ENCODE results near the gene ZNF487.
"Not testable (repeated sequence)": the region's sequence is repeated elsewhere in the genome, so short reads cannot be mapped to it uniquely, and the experiment has no call there.

The ZNF487 gene

DNA sequence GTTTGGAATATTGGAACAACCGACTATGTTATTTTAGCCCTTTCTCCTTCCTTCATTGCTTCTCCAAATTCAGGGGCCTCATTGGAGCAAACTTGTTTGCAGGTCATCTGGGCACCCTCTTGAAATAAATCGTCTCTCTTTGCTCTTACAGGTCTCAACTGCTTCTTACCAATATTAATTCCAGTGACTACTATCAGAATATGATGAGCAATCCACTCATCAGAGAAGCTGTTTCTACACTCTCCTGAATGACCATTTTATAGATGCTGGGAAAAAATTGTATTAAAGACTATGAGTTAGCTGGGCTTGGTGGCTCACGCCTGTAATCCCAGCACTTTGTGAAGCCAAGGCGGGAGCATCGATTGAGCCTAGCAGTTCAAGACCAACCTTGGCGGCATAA lies 15.4 kb upstream of the ZNF487 start:
- H3K36me3 ChIP-seq (ENCODE audit: control insufficient read depth, insufficient read depth, low read length), result no peaks in the 10 kb centered on the region
- H3K9me3 ChIP-seq (ENCODE audit: control insufficient read depth, low read length), result no peaks in the 10 kb centered on the region
- no peak overlapping the region for H3K4me3 ChIP-seq (ENCODE audit: low read length)
- no peak overlapping the region for H3K9ac ChIP-seq (ENCODE audit: low read length)
- H3K4me1 ChIP-seq (ENCODE audit: control insufficient read depth, insufficient read depth, low read length), result peaks cover 27% of the 10 kb centered on the region
- H3K27me3 ChIP-seq (ENCODE audit: control insufficient read depth, insufficient read depth, low read length), result no peaks in the 10 kb centered on the region

DNA sequence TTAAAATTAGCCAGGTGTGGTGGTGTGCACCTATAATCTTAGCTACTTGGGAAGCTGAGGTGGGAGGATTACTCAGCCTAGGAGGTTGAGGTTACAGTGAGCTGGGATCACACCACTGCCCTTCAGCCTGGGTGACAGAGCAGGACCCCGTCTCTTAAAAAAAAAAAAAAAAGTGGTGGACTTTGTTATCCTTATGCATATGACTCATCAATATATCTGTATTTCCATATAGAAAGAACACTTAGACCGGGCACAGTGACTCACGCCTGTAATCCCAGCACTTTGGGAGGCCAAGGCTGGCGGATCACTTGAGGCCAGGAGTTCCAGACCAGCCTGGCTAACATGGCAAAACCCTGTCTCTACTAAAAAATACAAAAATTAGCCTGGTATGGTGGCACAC lies 15.0 kb upstream of the ZNF487 start:
- H3K27me3 ChIP-seq (ENCODE audit: control insufficient read depth, insufficient read depth, low read length); H3K4me3 ChIP-seq (ENCODE audit: low read length); H3K9ac ChIP-seq (ENCODE audit: low read length); H3K36me3 ChIP-seq (ENCODE audit: control insufficient read depth, insufficient read depth, low read length); H3K9me3 ChIP-seq (ENCODE audit: control insufficient read depth, low read length): not testable (repeated sequence)
- peaks cover 27% of the 10 kb centered on the region for H3K4me1 ChIP-seq (ENCODE audit: control insufficient read depth, insufficient read depth, low read length)

DNA sequence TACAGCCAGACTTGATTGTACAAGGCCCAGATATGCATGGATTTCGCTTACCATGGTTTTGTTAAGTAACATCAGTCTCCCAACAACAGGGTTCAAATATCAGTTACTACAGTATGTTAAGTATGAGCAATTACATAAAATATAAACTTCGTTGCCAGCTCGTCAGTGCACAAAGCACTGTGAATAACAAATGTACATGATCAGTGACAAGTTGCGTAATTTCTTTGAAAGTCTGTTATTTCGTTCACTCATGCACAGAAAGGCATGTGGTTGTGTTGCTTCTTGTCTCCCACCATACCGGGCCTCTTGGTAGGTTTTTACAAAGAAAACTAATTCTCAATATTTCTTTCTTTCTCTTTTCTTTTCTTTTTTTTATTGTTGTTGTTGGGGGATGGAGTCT lies 12.5 kb upstream of the ZNF487 start:
- Histone ChIP-seq H3K9me3 (ENCODE audit: control insufficient read depth, low read length) (no peaks in the 10 kb centered on the region), H3K27me3 (ENCODE audit: control insufficient read depth, insufficient read depth, low read length) (no peaks in the 10 kb centered on the region), H3K4me1 (ENCODE audit: control insufficient read depth, insufficient read depth, low read length) (peaks cover 19% of the 10 kb centered on the region), H3K9ac (ENCODE audit: low read length) (no peak overlapping the region), H3K36me3 (ENCODE audit: control insufficient read depth, insufficient read depth, low read length) (no peaks in the 10 kb centered on the region), H3K4me3 (ENCODE audit: low read length) (no peak overlapping the region)

DNA sequence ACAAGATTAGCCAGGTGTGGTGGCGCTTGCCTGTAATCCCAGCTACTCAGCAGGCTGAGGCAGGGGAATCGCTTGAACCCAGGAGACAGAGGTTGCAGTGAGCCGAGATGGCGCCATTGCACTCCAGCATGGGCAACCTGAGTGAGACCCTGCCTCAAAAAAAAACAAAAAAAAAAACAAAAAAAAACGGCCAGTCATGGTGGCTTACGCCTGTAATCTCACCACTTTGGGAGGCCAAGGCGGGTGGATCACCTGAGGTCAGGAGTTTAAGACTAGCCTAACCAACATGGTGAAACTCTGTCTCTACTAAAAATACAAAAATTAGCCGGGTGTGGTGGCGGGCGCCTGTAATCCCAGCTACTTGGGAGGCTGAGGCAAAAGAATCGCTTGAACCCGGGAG lies 10.4 kb upstream of the ZNF487 start:
- H3K36me3 ChIP-seq (ENCODE audit: control insufficient read depth, insufficient read depth, low read length); H3K4me3 ChIP-seq (ENCODE audit: low read length); H3K9me3 ChIP-seq (ENCODE audit: control insufficient read depth, low read length); H3K27me3 ChIP-seq (ENCODE audit: control insufficient read depth, insufficient read depth, low read length); H3K4me1 ChIP-seq (ENCODE audit: control insufficient read depth, insufficient read depth, low read length); H3K9ac ChIP-seq (ENCODE audit: low read length): not testable (repeated sequence)

DNA sequence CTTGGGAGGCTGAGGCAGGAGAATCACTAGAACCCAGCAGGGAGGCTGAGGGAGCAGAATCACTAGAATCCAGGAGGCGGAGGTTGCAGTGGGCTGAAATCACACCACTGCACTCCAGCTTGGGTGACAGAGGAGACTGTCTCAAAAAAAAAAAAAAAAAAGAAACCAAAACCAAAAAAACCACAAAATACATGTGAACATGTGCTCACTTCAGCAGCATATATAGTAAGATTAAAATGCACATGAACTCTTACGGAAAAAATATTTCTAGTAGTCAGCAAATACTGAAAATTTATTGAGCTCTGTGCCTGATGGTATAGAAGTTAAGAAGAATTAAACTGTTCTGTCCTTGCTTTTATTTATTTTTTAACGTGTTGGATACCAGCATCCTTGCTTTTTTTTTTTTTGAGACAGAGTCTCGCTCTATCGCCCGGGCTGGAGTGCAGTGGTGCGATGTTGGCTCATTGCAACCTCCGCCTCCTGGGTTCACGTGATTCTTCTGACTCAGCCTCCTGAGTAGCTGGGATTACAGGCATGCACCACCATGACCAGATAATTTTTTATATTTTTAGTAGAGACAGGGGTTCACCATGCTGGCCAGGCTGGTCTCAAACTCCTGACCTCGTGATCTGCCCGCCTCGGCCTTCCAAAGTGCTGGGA lies 9.6 kb upstream of the ZNF487 start:
- H3K4me3 ChIP-seq (ENCODE audit: low read length), result no peak overlapping the region
- no peaks in the 10 kb centered on the region for H3K4me1 ChIP-seq (ENCODE audit: control insufficient read depth, insufficient read depth, low read length)

DNA sequence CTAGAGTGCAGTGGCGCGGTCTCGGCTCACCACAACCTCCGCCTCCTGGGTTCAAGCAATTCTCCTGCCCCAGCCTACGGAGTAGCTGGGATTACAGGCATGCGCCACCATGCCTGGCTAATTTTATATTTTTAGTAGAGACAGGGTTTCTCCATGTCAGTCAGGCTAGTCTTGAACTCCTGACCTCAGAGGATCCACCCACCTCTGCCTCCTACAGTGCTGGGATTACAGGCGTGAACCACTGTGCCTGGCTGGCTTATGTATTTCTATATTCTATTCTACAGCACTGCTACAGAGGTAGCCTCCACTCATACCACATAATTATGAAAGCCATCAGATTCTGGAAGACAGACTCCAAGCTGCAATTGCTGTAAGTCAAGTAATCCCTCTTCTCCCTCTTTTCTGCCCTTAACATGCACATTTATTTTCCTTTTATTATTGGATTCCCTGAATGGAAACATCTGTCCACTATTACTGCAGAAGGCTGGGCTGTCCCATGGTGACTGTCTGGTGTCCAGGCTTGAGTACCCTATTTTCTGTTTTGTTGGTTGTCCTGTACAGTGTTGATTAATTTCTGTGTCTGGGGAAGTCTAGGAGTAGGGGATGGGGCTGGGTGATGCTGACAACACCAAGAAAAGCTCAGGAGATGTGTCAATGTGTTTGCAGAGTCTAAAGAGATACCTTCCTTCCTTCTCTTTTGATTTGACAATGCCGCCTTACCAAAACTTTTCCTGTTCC lies 5.8 kb upstream of the ZNF487 start:
- Histone ChIP-seq H3K36me3 (ENCODE audit: control insufficient read depth, insufficient read depth, low read length) (no peaks in the 10 kb centered on the region), H3K27me3 (ENCODE audit: control insufficient read depth, insufficient read depth, low read length) (no peaks in the 10 kb centered on the region), H3K4me1 (ENCODE audit: control insufficient read depth, insufficient read depth, low read length) (no peaks in the 10 kb centered on the region), H3K9me3 (ENCODE audit: control insufficient read depth, low read length) (no peaks in the 10 kb centered on the region), H3K9ac (ENCODE audit: low read length) (no peak overlapping the region), H3K4me3 (ENCODE audit: low read length) (no peak overlapping the region)

More for the DNA sequence above, 9.6 kb upstream of the ZNF487 start:
- no peaks in the 10 kb centered on the region for H3K9me3 ChIP-seq (ENCODE audit: control insufficient read depth, low read length)
- no peaks in the 10 kb centered on the region for H3K27me3 ChIP-seq (ENCODE audit: control insufficient read depth, insufficient read depth, low read length)
- no peaks in the 10 kb centered on the region for H3K36me3 ChIP-seq (ENCODE audit: control insufficient read depth, insufficient read depth, low read length)
- no peak overlapping the region for H3K9ac ChIP-seq (ENCODE audit: low read length)

DNA sequence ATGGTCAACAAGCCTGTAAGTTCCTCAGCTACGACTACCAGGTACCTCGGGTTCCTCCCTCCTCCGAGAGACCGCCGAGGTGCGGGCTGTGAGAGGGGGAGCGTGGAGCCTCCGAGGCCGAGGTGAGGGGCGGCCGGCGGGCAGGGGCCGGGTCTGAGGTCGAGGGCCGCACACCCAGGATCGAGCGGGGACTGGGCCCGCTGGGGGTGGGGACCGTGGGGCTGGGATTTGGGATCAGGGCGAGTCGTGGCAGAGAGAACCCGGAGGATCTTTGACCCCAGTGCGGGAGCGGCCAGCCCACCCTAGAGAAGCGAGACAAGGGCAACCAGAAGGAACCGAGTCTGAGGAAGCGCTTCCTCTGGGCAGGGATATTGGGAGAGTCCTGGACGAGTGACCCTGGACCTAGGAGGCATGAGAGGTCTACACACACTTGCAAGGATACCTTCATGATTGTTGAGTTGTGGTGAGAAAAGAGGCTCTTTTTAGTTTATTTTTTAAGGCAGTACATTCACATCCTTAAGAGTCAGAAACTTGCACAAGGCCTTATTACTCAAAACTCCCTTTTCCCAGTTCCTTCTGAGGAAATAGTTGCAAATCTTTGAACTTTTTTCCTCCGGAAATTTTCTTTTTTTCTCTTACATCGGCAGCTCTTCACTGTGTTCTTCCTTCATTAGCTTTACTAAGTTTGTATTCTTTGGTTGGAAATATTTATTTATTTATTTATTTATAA lies 395 bp downstream of the ZNF487 start:
- Histone ChIP-seq H3K4me3 (ENCODE audit: low read length) (peak overlapping the region; percentile 95), H3K36me3 (ENCODE audit: control insufficient read depth, insufficient read depth, low read length) (no peaks in the 10 kb centered on the region), H3K9ac (ENCODE audit: low read length) (peak overlapping the region; percentile 90), H3K27me3 (ENCODE audit: control insufficient read depth, insufficient read depth, low read length) (no peaks in the 10 kb centered on the region), H3K9me3 (ENCODE audit: control insufficient read depth, low read length) (no peaks in the 10 kb centered on the region), H3K4me1 (ENCODE audit: control insufficient read depth, insufficient read depth, low read length) (no peaks in the 10 kb centered on the region)

DNA sequence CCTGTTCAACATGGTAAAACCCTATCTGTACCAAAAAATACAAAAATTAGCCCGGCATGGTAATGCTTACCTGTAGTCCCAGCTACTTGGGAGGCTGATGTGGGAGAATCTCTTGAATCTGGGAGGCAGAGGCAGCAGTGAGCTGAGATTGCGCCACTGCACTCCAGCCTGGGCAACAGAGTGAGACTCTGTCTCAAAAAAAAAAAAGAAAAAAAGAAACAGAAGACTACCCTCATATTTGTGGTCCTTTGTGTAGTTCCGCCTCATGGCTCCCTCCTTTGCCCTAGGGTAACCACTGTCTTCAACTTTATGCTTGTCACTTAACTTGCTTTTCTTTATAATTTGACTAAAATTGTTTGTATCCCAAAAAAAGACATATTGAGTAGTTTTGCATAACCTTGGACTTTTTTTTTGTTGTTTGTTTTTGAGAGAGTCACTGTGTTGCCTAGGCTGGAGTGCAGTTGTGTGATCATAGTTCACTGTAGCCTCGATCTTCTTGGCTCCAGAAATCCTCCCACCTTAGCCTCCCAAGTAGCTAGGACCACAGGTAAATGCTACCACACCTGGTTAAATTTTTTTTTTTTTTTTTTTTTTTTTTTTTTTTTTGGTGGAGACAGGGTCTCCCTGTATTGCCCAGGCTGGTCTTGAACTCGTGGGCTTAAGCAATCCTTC lies 3.7 kb downstream of the ZNF487 start:
- no peaks in the 10 kb centered on the region for H3K4me1 ChIP-seq (ENCODE audit: control insufficient read depth, insufficient read depth, low read length)
- H3K9me3 ChIP-seq (ENCODE audit: control insufficient read depth, low read length), result no peaks in the 10 kb centered on the region
- H3K36me3 ChIP-seq (ENCODE audit: control insufficient read depth, insufficient read depth, low read length), result no peaks in the 10 kb centered on the region
- H3K27me3 ChIP-seq (ENCODE audit: control insufficient read depth, insufficient read depth, low read length), result no peaks in the 10 kb centered on the region
- H3K4me3 ChIP-seq (ENCODE audit: low read length), result no peak overlapping the region
- H3K9ac ChIP-seq (ENCODE audit: low read length), result no peak overlapping the region

DNA sequence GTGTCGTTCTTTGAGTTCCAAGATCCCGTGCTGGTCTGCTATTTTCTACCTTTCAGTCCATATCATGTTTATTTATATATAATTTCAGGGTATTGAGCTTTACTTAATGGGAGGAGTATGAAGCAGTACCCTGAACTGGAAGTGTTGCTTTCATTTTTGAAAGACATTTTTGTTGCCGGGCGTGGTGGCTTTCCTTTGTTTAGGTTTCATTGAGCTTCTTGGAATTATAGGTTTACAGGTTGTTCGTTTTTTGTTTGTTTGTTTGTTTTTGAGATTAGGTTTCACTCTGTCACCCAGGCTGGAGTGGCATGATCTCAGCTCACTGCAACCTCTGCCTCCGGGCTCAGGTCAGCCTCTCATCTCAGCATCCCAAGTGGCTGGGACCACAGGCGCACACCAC lies 7.4 kb downstream of the ZNF487 start:
- H3K36me3 ChIP-seq (ENCODE audit: control insufficient read depth, insufficient read depth, low read length), result no peaks in the 10 kb centered on the region
- no peak overlapping the region for H3K4me3 ChIP-seq (ENCODE audit: low read length)
- H3K27me3 ChIP-seq (ENCODE audit: control insufficient read depth, insufficient read depth, low read length), result no peaks in the 10 kb centered on the region
- H3K4me1 ChIP-seq (ENCODE audit: control insufficient read depth, insufficient read depth, low read length), result no peaks in the 10 kb centered on the region
- H3K9me3 ChIP-seq (ENCODE audit: control insufficient read depth, low read length), result no peaks in the 10 kb centered on the region
- H3K9ac ChIP-seq (ENCODE audit: low read length), result no peak overlapping the region

DNA sequence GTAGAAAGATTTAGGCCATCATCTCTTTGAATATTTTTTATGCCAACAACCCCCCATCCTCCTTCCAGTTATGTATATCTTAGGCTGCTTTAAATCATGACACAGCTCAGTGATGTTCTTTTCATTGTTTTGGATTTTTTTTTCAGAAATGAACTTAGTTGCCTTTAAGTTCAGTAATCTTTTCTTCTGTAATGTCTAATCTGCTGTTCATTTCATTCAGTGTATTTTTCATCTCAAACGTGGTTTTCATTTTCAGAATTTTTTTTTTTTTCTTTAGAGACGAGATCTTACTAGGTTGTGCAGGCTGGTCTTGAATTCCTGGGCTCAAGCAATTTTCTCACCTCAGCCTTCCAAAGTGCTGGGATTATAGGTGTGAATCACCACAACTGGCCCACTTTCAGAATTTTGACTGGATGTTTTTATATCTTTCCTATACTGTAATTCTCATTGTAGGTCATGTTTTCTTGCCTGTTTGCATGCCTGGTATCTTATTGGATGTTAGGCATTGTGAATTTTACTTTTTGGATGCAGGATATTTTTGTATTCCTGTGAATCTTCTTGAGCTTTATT lies 8.1 kb downstream of the ZNF487 start:
- no peaks in the 10 kb centered on the region for H3K9me3 ChIP-seq (ENCODE audit: control insufficient read depth, low read length)
- no peaks in the 10 kb centered on the region for H3K36me3 ChIP-seq (ENCODE audit: control insufficient read depth, insufficient read depth, low read length)
- no peak overlapping the region for H3K4me3 ChIP-seq (ENCODE audit: low read length)
- H3K27me3 ChIP-seq (ENCODE audit: control insufficient read depth, insufficient read depth, low read length), result no peaks in the 10 kb centered on the region
- no peak overlapping the region for H3K9ac ChIP-seq (ENCODE audit: low read length)
- H3K4me1 ChIP-seq (ENCODE audit: control insufficient read depth, insufficient read depth, low read length), result no peaks in the 10 kb centered on the region

DNA sequence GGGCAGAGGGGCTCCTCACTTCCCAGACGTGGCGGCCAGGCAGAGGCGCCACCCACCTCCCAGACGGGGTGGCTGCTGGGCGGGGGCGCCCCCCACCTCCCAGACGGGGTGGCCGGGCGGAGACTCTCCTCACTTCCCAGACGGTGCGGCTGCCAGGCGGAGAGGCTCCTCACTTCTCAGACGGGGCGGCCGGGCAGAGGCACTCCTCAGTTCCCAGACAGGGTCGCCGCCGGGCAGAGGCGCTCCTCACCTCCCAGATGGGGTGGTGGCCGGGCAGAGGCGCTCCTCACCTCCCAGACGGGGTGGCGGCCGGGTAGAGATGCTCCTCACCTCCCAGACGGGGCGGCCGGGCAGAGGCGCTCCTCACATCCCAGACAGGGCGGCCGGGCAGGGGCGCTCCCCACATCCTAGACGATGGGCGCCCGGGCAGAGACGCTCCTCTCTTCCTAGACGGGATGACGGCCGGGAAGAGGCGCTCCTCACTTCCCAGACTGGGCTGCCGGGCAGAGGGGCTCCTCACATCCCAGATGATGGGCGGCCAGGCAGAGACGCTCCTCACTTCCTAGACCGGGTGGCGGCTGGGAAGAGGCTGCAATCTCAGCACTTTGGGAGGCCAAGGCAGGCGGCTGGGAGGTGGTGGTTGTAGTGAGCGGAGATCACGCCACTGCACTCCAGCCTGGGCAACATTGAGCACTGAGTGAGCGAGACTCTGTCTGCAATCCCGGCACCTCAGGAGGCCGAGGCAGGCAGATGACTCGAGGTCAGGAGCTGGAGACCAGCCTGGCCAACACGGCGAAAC lies 9.5 kb downstream of the ZNF487 start:
- not testable (repeated sequence) for H3K9me3 ChIP-seq (ENCODE audit: control insufficient read depth, low read length); H3K36me3 ChIP-seq (ENCODE audit: control insufficient read depth, insufficient read depth, low read length)

More for the DNA sequence above, 9.5 kb downstream of the ZNF487 start:
- not testable (repeated sequence) for H3K27me3 ChIP-seq (ENCODE audit: control insufficient read depth, insufficient read depth, low read length); H3K4me3 ChIP-seq (ENCODE audit: low read length); H3K9ac ChIP-seq (ENCODE audit: low read length); H3K4me1 ChIP-seq (ENCODE audit: control insufficient read depth, insufficient read depth, low read length)

Data from mucosa of stomach (tissue), 1 donor.